Panc1 (cell line): Measurements from ENCODE around the gene RRP8. TPM values are rescaled to one million over a fixed set of nuclear protein-coding genes. Genes with fewer than 3 reads are reported as not detected.

Experiments
- ATAC-seq: fragments of 200-7000 bp; cut with Tn5 transposase; 2 replicates; pipeline ENCODE4 v1.9.1; 2020; ENCODE audit warnings: mild to moderate bottlenecking, moderate library complexity
- BruUV-seq: library from RNA; stranded (reverse); fragments of 400-500 nt; replicated peaks from 2 replicates; lab custom pipeline; 2021; lab: Mats Ljungman, UMichigan
- CTCF ChIA-PET: fragments of 300-600 bp; sonication (Branson Sonifier 250); formaldehyde crosslinking; loops from one replicate; lab custom pipeline; 2022; ENCODE audit warnings: antibody characterized with exemption; lab: Charles Lee
- POLR2A ChIA-PET: fragments of 300-600 bp; sonication (Branson Sonifier 250); formaldehyde crosslinking; loops from one replicate; lab custom pipeline; 2022; ENCODE audit warnings: antibody characterized with exemption; lab: Charles Lee
- DNase-seq: peaks from one replicate; pipeline ENCODE4 v3.0.0-alpha.2; 2010; ENCODE audit warnings: low read depth, low spot score
- H3K27ac ChIP-seq: 2 replicates; pipeline ENCODE4 v1.5.1; 2011; ENCODE audit warnings: mild to moderate bottlenecking, low read length, inconsistent platforms
- H3K27me3 ChIP-seq: fragments of 200-500 bp; sonication (Bioruptor generic); 2 replicates; pipeline ENCODE4 v1.6.0; 2014; ENCODE audit warnings: low read length, inconsistent platforms; ENCODE audit not compliant: control insufficient read depth, insufficient read depth
- H3K36me3 ChIP-seq: fragments of 200-500 bp; sonication (Bioruptor generic); 2 replicates; pipeline ENCODE4 v1.5.1; 2014; ENCODE audit warnings: inconsistent platforms, mild to moderate bottlenecking, low read length, moderate library complexity; ENCODE audit not compliant: control insufficient read depth, insufficient read depth
- H3K4me1 ChIP-seq: 2 replicates; pipeline ENCODE4 v1.5.1; 2011; ENCODE audit warnings: inconsistent platforms, mild to moderate bottlenecking, low read length, moderate library complexity; ENCODE audit not compliant: control insufficient read depth, insufficient read depth
- H3K4me3 ChIP-seq, 2 experiments: 2 replicates each; pipeline ENCODE4 v1.5.1; 2011 to 2012; ENCODE audit warnings: low read depth in 2 of 2, low read length in 2 of 2, mild to moderate bottlenecking in 2 of 2, inconsistent platforms in 1 of 2, moderate library complexity in 1 of 2
- H3K9me3 ChIP-seq: fragments of 200-500 bp; sonication (Bioruptor generic); 2 replicates; pipeline ENCODE4 v1.5.1; 2014; ENCODE audit warnings: low read depth, mild to moderate bottlenecking, inconsistent platforms, low read length, moderate library complexity; ENCODE audit not compliant: control insufficient read depth, insufficient read depth
- POLR2AphosphoS5 ChIP-seq: IDR thresholded peaks from 2 replicates; pipeline ENCODE4 v1.6.1; 2012; ENCODE audit warnings: mild to moderate bottlenecking, low read depth, low read length, moderate library complexity
- REST ChIP-seq, 2 experiments: IDR thresholded peaks; 2 replicates each; pipeline ENCODE4 v1.6.1; 2011 to 2012; ENCODE audit warnings: low read depth in 2 of 2, control low read depth in 1 of 2, low read length in 1 of 2, mild to moderate bottlenecking in 1 of 2, moderate library complexity in 1 of 2; ENCODE audit not compliant: insufficient read depth in 1 of 2
- SIN3A ChIP-seq: IDR thresholded peaks from 2 replicates; pipeline ENCODE4 v1.6.1; 2012; ENCODE audit warnings: low read depth, mild to moderate bottlenecking, low read length, moderate library complexity, borderline replicate concordance; ENCODE audit not compliant: insufficient read depth
- TCF7L2 ChIP-seq: IDR thresholded peaks from 2 replicates; pipeline ENCODE4 v1.6.1; 2011; ENCODE audit warnings: mild to moderate bottlenecking, low read depth, low read length, inconsistent platforms
- in situ Hi-C: cut with HindIII; loops from 2 replicates; pipeline ENCODE4 v1.10.0; 2016; ENCODE audit warnings: low sequenced_read_pairs, low pct_unique_long_range_greater_than_20kb
- intact Hi-C: fragments of 100-400 bp; cut with micrococcal nuclease; formaldehyde crosslinking; loops from one replicate; pipeline ENCODE4 v1.10.0; 2022; ENCODE audit not compliant: unreplicated experiment
- total RNA-seq: library from RNA; stranded (reverse); gene quantifications from one replicate; pipeline ENCODE4 v1.2.1, GENCODE V29; 2021; ENCODE audit not compliant: unreplicated experiment
- TF ChIP-seq, protein P1 (sequence below): fragments of 450-650 bp; IDR thresholded peaks from 2 replicates; pipeline ENCODE4 v1.5.1; 2017; ENCODE audit warnings: mild to moderate bottlenecking

RRP8 gene
- total RNA-seq, 1 experiment from 2014 or later: 23.1 TPM

- no TSS peak for BruUV-seq
- intact Hi-C loops: no loop called here
- no peak overlapping the region for H3K27ac ChIP-seq
- ChIA-PET CTCF (no interaction called here), POLR2A (interaction anchor here (0.6 to 0.7 kb wide), 2 partner anchors 115 to 139 kb away, joined by 3 to 13 read pairs; no protein-coding TSS in a partner anchor)
- H3K27me3 ChIP-seq: no peaks in the 10 kb centered on the region
- TF ChIP-seq REST (IDR thresholded peaks at IDR 0.05; ENCODE audit: insufficient read depth in 1 of 2, low read depth in 2 of 2, low read length in 1 of 2): no peak
- TF ChIP-seq POLR2AphosphoS5: no peak
- no peak for TF ChIP-seq TCF7L2
- no peak for TF ChIP-seq SIN3A
- TF ChIP-seq, protein P1, sequence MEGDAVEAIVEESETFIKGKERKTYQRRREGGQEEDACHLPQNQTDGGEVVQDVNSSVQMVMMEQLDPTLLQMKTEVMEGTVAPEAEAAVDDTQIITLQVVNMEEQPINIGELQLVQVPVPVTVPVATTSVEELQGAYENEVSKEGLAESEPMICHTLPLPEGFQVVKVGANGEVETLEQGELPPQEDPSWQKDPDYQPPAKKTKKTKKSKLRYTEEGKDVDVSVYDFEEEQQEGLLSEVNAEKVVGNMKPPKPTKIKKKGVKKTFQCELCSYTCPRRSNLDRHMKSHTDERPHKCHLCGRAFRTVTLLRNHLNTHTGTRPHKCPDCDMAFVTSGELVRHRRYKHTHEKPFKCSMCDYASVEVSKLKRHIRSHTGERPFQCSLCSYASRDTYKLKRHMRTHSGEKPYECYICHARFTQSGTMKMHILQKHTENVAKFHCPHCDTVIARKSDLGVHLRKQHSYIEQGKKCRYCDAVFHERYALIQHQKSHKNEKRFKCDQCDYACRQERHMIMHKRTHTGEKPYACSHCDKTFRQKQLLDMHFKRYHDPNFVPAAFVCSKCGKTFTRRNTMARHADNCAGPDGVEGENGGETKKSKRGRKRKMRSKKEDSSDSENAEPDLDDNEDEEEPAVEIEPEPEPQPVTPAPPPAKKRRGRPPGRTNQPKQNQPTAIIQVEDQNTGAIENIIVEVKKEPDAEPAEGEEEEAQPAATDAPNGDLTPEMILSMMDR: no peak
- no peaks in the 10 kb centered on the region for H3K36me3 ChIP-seq
- H3K4me1 ChIP-seq: no peaks in the 10 kb centered on the region
- H3K4me3 ChIP-seq: no peak overlapping the region
- no peaks in the 10 kb centered on the region for H3K9me3 ChIP-seq
- no peak for ATAC-seq
- no peak for DNase-seq
- in situ Hi-C loops: no loop called here
Observed at GRCh38 chr11:6554828-6555706, 48.3 kb downstream of the RRP8 start.

DNA sequence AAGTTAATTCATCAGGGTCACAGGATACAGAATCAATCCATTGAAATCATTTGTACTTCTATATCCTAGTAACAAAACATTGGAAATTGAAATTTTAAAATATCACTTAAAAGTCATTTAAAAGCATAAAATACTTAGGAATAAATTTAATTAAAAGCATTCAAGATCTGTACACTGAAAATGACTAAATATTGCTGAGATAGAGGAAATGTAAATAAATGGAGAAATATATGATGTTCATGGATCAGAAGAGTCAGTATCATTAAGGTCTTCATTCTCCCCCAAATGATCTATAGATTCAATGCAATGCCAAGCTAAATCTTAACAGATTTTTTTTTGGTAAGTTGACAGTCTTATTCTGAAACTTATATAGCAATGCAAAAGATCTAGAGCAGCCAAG, 49.8 kb downstream of the RRP8 start:
- ChIA-PET CTCF (no interaction called here), POLR2A (interaction anchor here (0.7 kb wide), 1 partner anchor 1696 kb away, joined by 3 read pairs; no protein-coding TSS in a partner anchor)
- Histone ChIP-seq H3K4me1 (no peaks in the 10 kb centered on the region), H3K4me3 (no peak overlapping the region), H3K27me3 (no peaks in the 10 kb centered on the region), H3K9me3 (no peaks in the 10 kb centered on the region), H3K27ac (no peak overlapping the region), H3K36me3 (no peaks in the 10 kb centered on the region)
- ATAC-seq (no peak), DNase-seq (no peak)
- intact Hi-C loops (no loop called here), in situ Hi-C loops (no loop called here)
- no TSS peak for BruUV-seq
- TF ChIP-seq TCF7L2 (no peak), POLR2AphosphoS5 (no peak)

GRCh38 chr11:6548641-6549040, 54.8 kb downstream of the RRP8 start:
- no peak for ATAC-seq
- ChIA-PET POLR2A (no interaction called here), CTCF (interaction anchor here (0.6 kb wide), 1 partner anchor 306 kb away, joined by 5 read pairs; no protein-coding TSS in a partner anchor)
- Histone ChIP-seq H3K9me3 (no peaks in the 10 kb centered on the region), H3K36me3 (no peaks in the 10 kb centered on the region), H3K4me3 (no peak overlapping the region), H3K27me3 (no peaks in the 10 kb centered on the region), H3K4me1 (no peaks in the 10 kb centered on the region), H3K27ac (no peak overlapping the region)
- in situ Hi-C loops (no loop called here), intact Hi-C loops (no loop called here)
- DNase-seq: no peak
- BruUV-seq: TSS peak; percentile 57
- TF ChIP-seq REST (IDR thresholded peaks at IDR 0.05; ENCODE audit: insufficient read depth in 1 of 2, low read depth in 2 of 2, low read length in 1 of 2): no peak
- TF ChIP-seq, protein P1: no peak
- no peak for TF ChIP-seq TCF7L2
- no peak for TF ChIP-seq SIN3A
- TF ChIP-seq POLR2AphosphoS5: no peak
